Measurements from ENCODE around the gene RAB30.
"Not testable (repeated sequence)": the region's sequence is repeated elsewhere in the genome, so short reads cannot be mapped to it uniquely, and the experiment has no call there.

Gene RAB30

GRCh38 chr11:82978422-82979099, 93.1 kb downstream of the RAB30 start:
- DNase-seq (ENCODE audit: low read depth, low spot score): no peak
- Histone ChIP-seq H3K36me3 (ENCODE audit: insufficient read depth, insufficient read length, low read length) (peaks cover 7% of the 10 kb centered on the region), H3K9ac (ENCODE audit: insufficient read length, low read depth) (no peak overlapping the region), H3K27me3 (ENCODE audit: insufficient read depth, insufficient read length) (no peaks in the 10 kb centered on the region), H3K4me1 (ENCODE audit: insufficient read depth, insufficient read length) (no peaks in the 10 kb centered on the region), H3K9me3 (ENCODE audit: insufficient read depth, low read length) (no peaks in the 10 kb centered on the region), H3K4me3 (ENCODE audit: insufficient read length, low read depth) (no peak overlapping the region)
- no peak for TF ChIP-seq YY1 (IDR thresholded peaks at IDR 0.05; ENCODE audit: insufficient read depth, insufficient read length)
- no peak for TF ChIP-seq ZNF274 (IDR thresholded peaks at IDR 0.05; ENCODE audit: low read depth, low read length)
- TF ChIP-seq SUZ12 (IDR thresholded peaks at IDR 0.05; ENCODE audit: extremely low read depth, insufficient read depth, insufficient read length): no peak

- Histone ChIP-seq H3K9me3 (ENCODE audit: insufficient read depth, low read length) (no peaks in the 10 kb centered on the region), H3K4me3 (ENCODE audit: insufficient read length, low read depth) (no peak overlapping the region), H3K27me3 (ENCODE audit: insufficient read depth, insufficient read length) (no peaks in the 10 kb centered on the region), H3K9ac (ENCODE audit: insufficient read length, low read depth) (no peak overlapping the region), H3K36me3 (ENCODE audit: insufficient read depth, insufficient read length, low read length) (peaks cover 3% of the 10 kb centered on the region), H3K4me1 (ENCODE audit: insufficient read depth, insufficient read length) (no peaks in the 10 kb centered on the region)
- DNase-seq (ENCODE audit: low read depth, low spot score): no peak
- TF ChIP-seq ZNF274 (IDR thresholded peaks at IDR 0.05; ENCODE audit: low read depth, low read length) (no peak), YY1 (IDR thresholded peaks at IDR 0.05; ENCODE audit: insufficient read depth, insufficient read length) (no peak), SUZ12 (IDR thresholded peaks at IDR 0.05; ENCODE audit: extremely low read depth, insufficient read depth, insufficient read length) (no peak)
These were observed 94.9 kb downstream of the RAB30 start for GRCh38 chr11:82976786-82977185.

- H3K36me3 ChIP-seq (ENCODE audit: insufficient read depth, insufficient read length, low read length): no peaks in the 10 kb centered on the region
- H3K9ac ChIP-seq (ENCODE audit: insufficient read length, low read depth): no peak overlapping the region
- no peaks in the 10 kb centered on the region for H3K27me3 ChIP-seq (ENCODE audit: insufficient read depth, insufficient read length)
- no peak for DNase-seq (ENCODE audit: low read depth, low spot score)
- TF ChIP-seq ZNF274 (IDR thresholded peaks at IDR 0.05; ENCODE audit: low read depth, low read length) (no peak), YY1 (IDR thresholded peaks at IDR 0.05; ENCODE audit: insufficient read depth, insufficient read length) (no peak), SUZ12 (IDR thresholded peaks at IDR 0.05; ENCODE audit: extremely low read depth, insufficient read depth, insufficient read length) (no peak)
- H3K9me3 ChIP-seq (ENCODE audit: insufficient read depth, low read length): no peaks in the 10 kb centered on the region
- H3K4me1 ChIP-seq (ENCODE audit: insufficient read depth, insufficient read length): no peaks in the 10 kb centered on the region
- no peak overlapping the region for H3K4me3 ChIP-seq (ENCODE audit: insufficient read length, low read depth)
These were observed 95.8 kb downstream of the RAB30 start for GRCh38 chr11:82975882-82976281.

GRCh38 chr11:82974851-82975250, 96.8 kb downstream of the RAB30 start:
- H3K9me3 ChIP-seq (ENCODE audit: insufficient read depth, low read length): no peaks in the 10 kb centered on the region
- H3K4me3 ChIP-seq (ENCODE audit: insufficient read length, low read depth): no peak overlapping the region
- H3K4me1 ChIP-seq (ENCODE audit: insufficient read depth, insufficient read length): no peaks in the 10 kb centered on the region
- no peak overlapping the region for H3K9ac ChIP-seq (ENCODE audit: insufficient read length, low read depth)
- DNase-seq (ENCODE audit: low read depth, low spot score): no peak
- TF ChIP-seq SUZ12 (IDR thresholded peaks at IDR 0.05; ENCODE audit: extremely low read depth, insufficient read depth, insufficient read length) (no peak), YY1 (IDR thresholded peaks at IDR 0.05; ENCODE audit: insufficient read depth, insufficient read length) (no peak), ZNF274 (IDR thresholded peaks at IDR 0.05; ENCODE audit: low read depth, low read length) (no peak)
- no peaks in the 10 kb centered on the region for H3K36me3 ChIP-seq (ENCODE audit: insufficient read depth, insufficient read length, low read length)
- H3K27me3 ChIP-seq (ENCODE audit: insufficient read depth, insufficient read length): no peaks in the 10 kb centered on the region

GRCh38 chr11:82974135-82974534, 97.6 kb downstream of the RAB30 start:
- Histone ChIP-seq H3K27me3 (ENCODE audit: insufficient read depth, insufficient read length) (no peaks in the 10 kb centered on the region), H3K9ac (ENCODE audit: insufficient read length, low read depth) (no peak overlapping the region), H3K36me3 (ENCODE audit: insufficient read depth, insufficient read length, low read length) (no peaks in the 10 kb centered on the region), H3K4me3 (ENCODE audit: insufficient read length, low read depth) (no peak overlapping the region), H3K4me1 (ENCODE audit: insufficient read depth, insufficient read length) (no peaks in the 10 kb centered on the region), H3K9me3 (ENCODE audit: insufficient read depth, low read length) (no peaks in the 10 kb centered on the region)
- TF ChIP-seq ZNF274 (IDR thresholded peaks at IDR 0.05; ENCODE audit: low read depth, low read length): no peak
- TF ChIP-seq SUZ12 (IDR thresholded peaks at IDR 0.05; ENCODE audit: extremely low read depth, insufficient read depth, insufficient read length): no peak
- no peak for TF ChIP-seq YY1 (IDR thresholded peaks at IDR 0.05; ENCODE audit: insufficient read depth, insufficient read length)
- DNase-seq (ENCODE audit: low read depth, low spot score): no peak

- TF ChIP-seq SUZ12 (IDR thresholded peaks at IDR 0.05; ENCODE audit: extremely low read depth, insufficient read depth, insufficient read length) (no peak), YY1 (IDR thresholded peaks at IDR 0.05; ENCODE audit: insufficient read depth, insufficient read length) (no peak), ZNF274 (IDR thresholded peaks at IDR 0.05; ENCODE audit: low read depth, low read length) (no peak)
- DNase-seq (ENCODE audit: low read depth, low spot score): no peak
- no peaks in the 10 kb centered on the region for H3K9me3 ChIP-seq (ENCODE audit: insufficient read depth, low read length)
- no peaks in the 10 kb centered on the region for H3K27me3 ChIP-seq (ENCODE audit: insufficient read depth, insufficient read length)
- H3K9ac ChIP-seq (ENCODE audit: insufficient read length, low read depth): no peak overlapping the region
- no peaks in the 10 kb centered on the region for H3K36me3 ChIP-seq (ENCODE audit: insufficient read depth, insufficient read length, low read length)
- no peak overlapping the region for H3K4me3 ChIP-seq (ENCODE audit: insufficient read length, low read depth)
- H3K4me1 ChIP-seq (ENCODE audit: insufficient read depth, insufficient read length): no peaks in the 10 kb centered on the region
These were observed 99.6 kb downstream of the RAB30 start for GRCh38 chr11:82972103-82972502.

- H3K27me3 ChIP-seq (ENCODE audit: insufficient read depth, insufficient read length); H3K36me3 ChIP-seq (ENCODE audit: insufficient read depth, insufficient read length, low read length); H3K9ac ChIP-seq (ENCODE audit: insufficient read length, low read depth); H3K4me3 ChIP-seq (ENCODE audit: insufficient read length, low read depth); H3K4me1 ChIP-seq (ENCODE audit: insufficient read depth, insufficient read length); DNase-seq (ENCODE audit: low read depth, low spot score); H3K9me3 ChIP-seq (ENCODE audit: insufficient read depth, low read length): not testable (repeated sequence)
These were observed 100.2 kb downstream of the RAB30 start for GRCh38 chr11:82971519-82971946.

- DNase-seq (ENCODE audit: low read depth, low spot score); H3K27me3 ChIP-seq (ENCODE audit: insufficient read depth, insufficient read length); H3K9ac ChIP-seq (ENCODE audit: insufficient read length, low read depth); H3K36me3 ChIP-seq (ENCODE audit: insufficient read depth, insufficient read length, low read length); H3K4me3 ChIP-seq (ENCODE audit: insufficient read length, low read depth); H3K9me3 ChIP-seq (ENCODE audit: insufficient read depth, low read length); H3K4me1 ChIP-seq (ENCODE audit: insufficient read depth, insufficient read length): not testable (repeated sequence)
These were observed 101.1 kb downstream of the RAB30 start for GRCh38 chr11:82970507-82971083.

All from NT2/D1 (cell line).